ENCODE measurements around the gene GATM. TPM values are rescaled to one million over a fixed set of nuclear protein-coding genes. Genes with fewer than 3 reads are reported as not detected.

Gene GATM
- polyA plus RNA-seq, 1 donor (not counting 4 experiments of a cell fraction or from before 2014, with no cell fraction given): 0.60 TPM

DNA sequence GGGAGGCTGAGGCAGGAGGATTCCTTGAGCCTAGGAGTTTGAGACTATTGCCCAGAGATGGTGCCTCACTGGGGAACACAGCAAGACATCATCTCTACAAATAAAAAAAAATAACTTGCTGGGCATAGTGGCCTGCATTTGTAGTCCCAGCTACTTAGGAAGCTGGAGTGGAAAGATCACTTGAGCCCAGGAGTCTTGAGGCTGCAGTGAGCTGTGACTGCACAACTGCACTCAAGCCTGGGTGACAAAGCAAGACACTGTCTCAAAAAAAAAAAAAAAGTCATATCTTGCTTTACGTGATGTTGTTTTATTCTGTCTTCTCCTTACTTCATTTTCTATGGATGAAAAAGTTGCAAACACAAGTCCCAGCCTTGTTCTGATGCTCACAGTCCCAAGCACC lies 14.1 kb downstream of the GATM start:
- no peak for TF ChIP-seq EZH2 (IDR thresholded peaks at IDR 0.05; ENCODE audit: low read length)
- TF ChIP-seq, protein P1, sequence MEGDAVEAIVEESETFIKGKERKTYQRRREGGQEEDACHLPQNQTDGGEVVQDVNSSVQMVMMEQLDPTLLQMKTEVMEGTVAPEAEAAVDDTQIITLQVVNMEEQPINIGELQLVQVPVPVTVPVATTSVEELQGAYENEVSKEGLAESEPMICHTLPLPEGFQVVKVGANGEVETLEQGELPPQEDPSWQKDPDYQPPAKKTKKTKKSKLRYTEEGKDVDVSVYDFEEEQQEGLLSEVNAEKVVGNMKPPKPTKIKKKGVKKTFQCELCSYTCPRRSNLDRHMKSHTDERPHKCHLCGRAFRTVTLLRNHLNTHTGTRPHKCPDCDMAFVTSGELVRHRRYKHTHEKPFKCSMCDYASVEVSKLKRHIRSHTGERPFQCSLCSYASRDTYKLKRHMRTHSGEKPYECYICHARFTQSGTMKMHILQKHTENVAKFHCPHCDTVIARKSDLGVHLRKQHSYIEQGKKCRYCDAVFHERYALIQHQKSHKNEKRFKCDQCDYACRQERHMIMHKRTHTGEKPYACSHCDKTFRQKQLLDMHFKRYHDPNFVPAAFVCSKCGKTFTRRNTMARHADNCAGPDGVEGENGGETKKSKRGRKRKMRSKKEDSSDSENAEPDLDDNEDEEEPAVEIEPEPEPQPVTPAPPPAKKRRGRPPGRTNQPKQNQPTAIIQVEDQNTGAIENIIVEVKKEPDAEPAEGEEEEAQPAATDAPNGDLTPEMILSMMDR (optimal IDR thresholded peaks at IDR 0.05 in 1 of 3, IDR thresholded peaks at IDR 0.05 in 1 of 3, conservative IDR thresholded peaks at IDR 0.05 in 1 of 3; ENCODE audit: extremely low read depth in 1 of 3, insufficient read depth in 2 of 3, low read length in 3 of 3): no peak
- no peaks in the 10 kb centered on the region for H4K20me1 ChIP-seq (ENCODE audit: control insufficient read depth, extremely low read depth, insufficient read depth, low read length)
- no peaks in the 10 kb centered on the region for H3K4me1 ChIP-seq (ENCODE audit: control insufficient read depth, extremely low read depth, insufficient read depth, low read length)
- dilution Hi-C loops (cut with MboI; ENCODE audit: extremely low pct_ligation_motif_present, low sequenced_read_pairs): no loop called here
- no peaks in the 10 kb centered on the region for H3K36me3 ChIP-seq (ENCODE audit: control insufficient read depth in 2 of 2, extremely low read depth in 1 of 2, insufficient read depth in 2 of 2, low read length in 2 of 2)
- H3K9ac ChIP-seq (ENCODE audit: control insufficient read depth, extremely low read depth, insufficient read depth, low read length): no peak overlapping the region
- H2AFZ ChIP-seq (ENCODE audit: control insufficient read depth, low read length): no peak overlapping the region
- FAIRE-seq: no peak
- no peak overlapping the region for H3K4me3 ChIP-seq (ENCODE audit: control insufficient read depth in 2 of 3, extremely low read depth in 1 of 3, insufficient read depth in 2 of 3, low read depth in 1 of 3, low read length in 3 of 3)
- H3K9me1 ChIP-seq (ENCODE audit: control insufficient read depth, extremely low read depth, insufficient read depth, low read length): no peaks in the 10 kb centered on the region
- H3K9me3 ChIP-seq (ENCODE audit: control insufficient read depth, low read depth, low read length): no peaks in the 10 kb centered on the region
- no peak overlapping the region for H3K4me2 ChIP-seq (ENCODE audit: control insufficient read depth, extremely low read depth, insufficient read depth, low read depth, low read length)
- H3K27ac ChIP-seq (ENCODE audit: control insufficient read depth, insufficient read depth, low read length): no peak overlapping the region
- no peaks in the 10 kb centered on the region for H3K79me2 ChIP-seq (ENCODE audit: control insufficient read depth, insufficient read depth, low read length)
- no peaks in the 10 kb centered on the region for H3K27me3 ChIP-seq (ENCODE audit: control insufficient read depth, extremely low read depth, insufficient read depth, low read length)
- no peak for DNase-seq (ENCODE audit: low read depth, low spot score)

DNA sequence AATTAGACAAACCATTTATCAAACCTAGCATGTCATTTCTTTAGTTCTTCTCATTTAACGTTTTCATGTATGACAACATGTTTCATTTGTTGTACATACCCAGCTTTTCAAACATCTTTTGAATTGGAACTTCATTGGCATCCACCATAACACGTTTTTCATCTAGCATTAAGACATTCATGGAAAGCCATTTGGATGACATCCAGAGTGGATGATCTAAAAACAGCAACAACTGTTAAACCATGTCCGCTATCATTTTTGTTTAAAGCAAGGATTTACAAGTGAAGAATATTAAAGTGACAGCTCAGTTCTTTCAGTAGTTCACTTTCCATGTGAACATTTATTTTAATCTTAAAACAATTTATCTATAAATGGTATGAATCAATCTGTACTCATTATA lies 14.5 kb downstream of the GATM start:
- H3K36me3 ChIP-seq (ENCODE audit: control insufficient read depth in 2 of 2, extremely low read depth in 1 of 2, insufficient read depth in 2 of 2, low read length in 2 of 2): no peaks in the 10 kb centered on the region

More for the DNA sequence above, 14.5 kb downstream of the GATM start:
- FAIRE-seq (no peak), DNase-seq (ENCODE audit: low read depth, low spot score) (no peak)
- H3K4me3 ChIP-seq (ENCODE audit: control insufficient read depth in 2 of 3, extremely low read depth in 1 of 3, insufficient read depth in 2 of 3, low read depth in 1 of 3, low read length in 3 of 3): no peak overlapping the region
- dilution Hi-C loops (cut with MboI; ENCODE audit: extremely low pct_ligation_motif_present, low sequenced_read_pairs): no loop called here
- no peaks in the 10 kb centered on the region for H3K27me3 ChIP-seq (ENCODE audit: control insufficient read depth, extremely low read depth, insufficient read depth, low read length)
- H3K79me2 ChIP-seq (ENCODE audit: control insufficient read depth, insufficient read depth, low read length): no peaks in the 10 kb centered on the region
- H3K9me1 ChIP-seq (ENCODE audit: control insufficient read depth, extremely low read depth, insufficient read depth, low read length): no peaks in the 10 kb centered on the region
- no peak overlapping the region for H3K9ac ChIP-seq (ENCODE audit: control insufficient read depth, extremely low read depth, insufficient read depth, low read length)
- no peak overlapping the region for H3K4me2 ChIP-seq (ENCODE audit: control insufficient read depth, extremely low read depth, insufficient read depth, low read depth, low read length)
- H3K9me3 ChIP-seq (ENCODE audit: control insufficient read depth, low read depth, low read length): no peaks in the 10 kb centered on the region
- H3K27ac ChIP-seq (ENCODE audit: control insufficient read depth, insufficient read depth, low read length): no peak overlapping the region
- no peak overlapping the region for H2AFZ ChIP-seq (ENCODE audit: control insufficient read depth, low read length)
- TF ChIP-seq, protein P1 (optimal IDR thresholded peaks at IDR 0.05 in 1 of 3, IDR thresholded peaks at IDR 0.05 in 1 of 3, conservative IDR thresholded peaks at IDR 0.05 in 1 of 3; ENCODE audit: extremely low read depth in 1 of 3, insufficient read depth in 2 of 3, low read length in 3 of 3): no peak
- no peak for TF ChIP-seq EZH2 (IDR thresholded peaks at IDR 0.05; ENCODE audit: low read length)
- H4K20me1 ChIP-seq (ENCODE audit: control insufficient read depth, extremely low read depth, insufficient read depth, low read length): no peaks in the 10 kb centered on the region
- no peaks in the 10 kb centered on the region for H3K4me1 ChIP-seq (ENCODE audit: control insufficient read depth, extremely low read depth, insufficient read depth, low read length)
